CD4-positive, alpha-beta T cell (primary cell): ENCODE data around the gene TMEM19. TPM values are rescaled to one million over a fixed set of nuclear protein-coding genes. Genes with fewer than 3 reads are reported as not detected.
"Not testable (repeated sequence)": the region's sequence is repeated elsewhere in the genome, so short reads cannot be mapped to it uniquely, and the experiment has no call there.

Experiments
- ATAC-seq: fragments of 200-7000 bp; cut with Tn5 transposase; one replicate; pipeline ENCODE4 v1.10.0; 2022; ENCODE audit warnings: mild to moderate bottlenecking; ENCODE audit not compliant: poor library complexity
- CTCF ChIA-PET: fragments of 350-600 bp; sonication (Branson Sonifier 250); formaldehyde crosslinking; loops from one replicate; lab custom pipeline; 2021; ENCODE audit warnings: antibody characterized with exemption, inconsistent platforms; lab: Charles Lee
- POLR2A ChIA-PET: fragments of 350-600 bp; sonication (Branson Sonifier 250); formaldehyde crosslinking; loops from one replicate; lab custom pipeline; 2021; ENCODE audit warnings: antibody characterized with exemption, inconsistent platforms; lab: Charles Lee
- DNase-seq, 14 experiments: peaks; one replicate each; pipeline ENCODE4 v3.0.0-alpha.2; 2013 to 2020; ENCODE audit warnings: mixed read lengths in 2 of 14
- H3K27ac ChIP-seq, 2 donors: one replicate each; pipeline versions ENCODE4 v1.5.1 to v1.7.0; 2013; ENCODE audit warnings: low read length in 2 of 2, low read depth in 1 of 2, mild to moderate bottlenecking in 1 of 2
- H3K27me3 ChIP-seq, 2 experiments: 1 replicate in 1 of 2; 2 replicates in 1 of 2; pipeline versions ENCODE4 v1.6.1 to v1.7.0; 2013; ENCODE audit warnings: low read length in 2 of 2, control low read depth in 1 of 2, mild to moderate bottlenecking in 1 of 2, moderate library complexity in 1 of 2; ENCODE audit not compliant: insufficient read depth in 2 of 2, control insufficient read depth in 1 of 2
- H3K36me3 ChIP-seq: one replicate; pipeline ENCODE4 v1.6.1; 2013; ENCODE audit warnings: low read length, control low read depth; ENCODE audit not compliant: insufficient read depth
- H3K4me1 ChIP-seq: one replicate; pipeline ENCODE4 v1.6.1; 2013; ENCODE audit warnings: low read length, control low read depth; ENCODE audit not compliant: insufficient read depth
- H3K4me3 ChIP-seq: one replicate; pipeline ENCODE4 v1.5.1; 2013; ENCODE audit warnings: mild to moderate bottlenecking, low read length, moderate library complexity
- H3K9me3 ChIP-seq, 2 experiments: 1 replicate in 1 of 2; 2 replicates in 1 of 2; pipeline versions ENCODE4 v1.6.1 to v1.7.0; 2013; ENCODE audit warnings: low read length in 2 of 2, mild to moderate bottlenecking in 2 of 2, control low read depth in 1 of 2, moderate library complexity in 1 of 2; ENCODE audit not compliant: control insufficient read depth in 1 of 2, insufficient read depth in 1 of 2
- H3K27ac Mint-ChIP-seq: one replicate; pipeline ENCODE4 v1.8.0; 2020; ENCODE audit warnings: mixed read lengths
- H3K27me3 Mint-ChIP-seq: one replicate; pipeline ENCODE4 v1.8.0; 2021; ENCODE audit warnings: mixed read lengths
- H3K36me3 Mint-ChIP-seq: one replicate; pipeline ENCODE4 v1.8.0; 2021; ENCODE audit warnings: low read depth, mixed read lengths
- H3K4me1 Mint-ChIP-seq: one replicate; pipeline ENCODE4 v1.8.0; 2021; ENCODE audit warnings: low read depth, mixed read lengths
- H3K4me3 Mint-ChIP-seq: one replicate; pipeline ENCODE4 v1.8.0; 2020; ENCODE audit warnings: mild to moderate bottlenecking, mixed read lengths
- H3K9me3 Mint-ChIP-seq: one replicate; pipeline ENCODE4 v1.8.0; 2020; ENCODE audit warnings: mixed read lengths
- intact Hi-C, 2 experiments: fragments of 100-400 bp; cut with DNase I in 1 of 2; cut with micrococcal nuclease in 1 of 2; formaldehyde crosslinking; loops; one replicate each; pipeline versions ENCODE4 v1.15.1 to v1.9.0; 2023 to 2025; cut with DNase I, micrococcal nuclease
- total RNA-seq, 174 experiments: library from RNA in 2 of 174; stranded (reverse) in 2 of 174; gene quantifications; one replicate each; pipeline ENCODE4 v1.2.3 and lab custom pipeline; 2021 to 2026
- TF ChIP-seq, protein P1 (sequence below): fragments of 200-600 bp; IDR thresholded peaks from one replicate; pipeline ENCODE4 v1.8.0; 2022; ENCODE audit warnings: antibody characterized with exemption, mild to moderate bottlenecking

Gene TMEM19
- total RNA-seq, 2 experiments from 2014 or later = 8.9 to 11.6 TPM

DNA sequence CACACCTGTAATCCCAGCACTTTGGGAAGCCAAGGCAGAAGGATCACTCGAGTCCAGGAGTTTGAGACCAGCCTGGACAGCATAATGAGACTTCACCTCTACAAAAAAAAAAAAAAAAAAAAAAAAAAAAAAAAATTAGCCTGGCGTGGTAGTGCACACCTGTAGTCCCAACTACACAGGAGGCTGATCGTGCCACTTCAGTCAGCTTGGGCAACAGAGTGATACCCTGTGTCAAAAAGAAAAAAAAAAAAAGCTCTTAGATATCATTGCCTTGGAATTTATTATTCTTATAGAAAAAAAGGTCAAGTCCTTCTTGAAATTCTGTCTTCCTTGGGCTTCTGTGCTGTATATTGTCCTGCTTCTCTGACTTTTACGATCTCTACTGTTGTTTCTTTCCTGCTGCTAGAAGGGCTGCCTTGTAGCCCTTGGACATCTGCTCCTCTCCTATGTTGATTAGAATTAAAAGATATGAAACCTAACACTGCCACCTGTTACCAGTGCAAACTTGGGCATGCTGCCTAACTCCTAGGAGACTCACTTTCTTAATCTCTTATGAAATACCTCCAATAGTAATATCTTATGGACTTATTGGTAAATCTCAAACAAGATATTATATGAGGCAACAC, 5.7 kb downstream of the TMEM19 start:
- CTCF ChIA-PET = no interaction called here
- Mint-ChIP-seq H3K4me3 (no peak overlapping the region), H3K27me3 (no peaks in the 10 kb centered on the region), H3K27ac (no peak overlapping the region), H3K36me3 (peaks cover 22% of the 10 kb centered on the region), H3K9me3 (no peaks in the 10 kb centered on the region), H3K4me1 (peaks cover 40% of the 10 kb centered on the region)
- no peaks in the 10 kb centered on the region for H3K36me3 ChIP-seq
- TF ChIP-seq, protein P1, sequence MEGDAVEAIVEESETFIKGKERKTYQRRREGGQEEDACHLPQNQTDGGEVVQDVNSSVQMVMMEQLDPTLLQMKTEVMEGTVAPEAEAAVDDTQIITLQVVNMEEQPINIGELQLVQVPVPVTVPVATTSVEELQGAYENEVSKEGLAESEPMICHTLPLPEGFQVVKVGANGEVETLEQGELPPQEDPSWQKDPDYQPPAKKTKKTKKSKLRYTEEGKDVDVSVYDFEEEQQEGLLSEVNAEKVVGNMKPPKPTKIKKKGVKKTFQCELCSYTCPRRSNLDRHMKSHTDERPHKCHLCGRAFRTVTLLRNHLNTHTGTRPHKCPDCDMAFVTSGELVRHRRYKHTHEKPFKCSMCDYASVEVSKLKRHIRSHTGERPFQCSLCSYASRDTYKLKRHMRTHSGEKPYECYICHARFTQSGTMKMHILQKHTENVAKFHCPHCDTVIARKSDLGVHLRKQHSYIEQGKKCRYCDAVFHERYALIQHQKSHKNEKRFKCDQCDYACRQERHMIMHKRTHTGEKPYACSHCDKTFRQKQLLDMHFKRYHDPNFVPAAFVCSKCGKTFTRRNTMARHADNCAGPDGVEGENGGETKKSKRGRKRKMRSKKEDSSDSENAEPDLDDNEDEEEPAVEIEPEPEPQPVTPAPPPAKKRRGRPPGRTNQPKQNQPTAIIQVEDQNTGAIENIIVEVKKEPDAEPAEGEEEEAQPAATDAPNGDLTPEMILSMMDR = no peak
- ATAC-seq (no peak), DNase-seq (no peak)
- peaks cover 14% of the 10 kb centered on the region for H3K4me1 ChIP-seq
- H3K27me3 ChIP-seq = no peaks in the 10 kb centered on the region
- no peak overlapping the region for H3K4me3 ChIP-seq
- H3K27ac ChIP-seq = no peak overlapping the region
- no peaks in the 10 kb centered on the region for H3K9me3 ChIP-seq
- intact Hi-C loops = loop anchor here in 1 of 2 experiments (5.0 kb wide), 1 partner anchor 34 kb away; no protein-coding TSS in a partner anchor
- POLR2A ChIA-PET = no interaction called here

DNA sequence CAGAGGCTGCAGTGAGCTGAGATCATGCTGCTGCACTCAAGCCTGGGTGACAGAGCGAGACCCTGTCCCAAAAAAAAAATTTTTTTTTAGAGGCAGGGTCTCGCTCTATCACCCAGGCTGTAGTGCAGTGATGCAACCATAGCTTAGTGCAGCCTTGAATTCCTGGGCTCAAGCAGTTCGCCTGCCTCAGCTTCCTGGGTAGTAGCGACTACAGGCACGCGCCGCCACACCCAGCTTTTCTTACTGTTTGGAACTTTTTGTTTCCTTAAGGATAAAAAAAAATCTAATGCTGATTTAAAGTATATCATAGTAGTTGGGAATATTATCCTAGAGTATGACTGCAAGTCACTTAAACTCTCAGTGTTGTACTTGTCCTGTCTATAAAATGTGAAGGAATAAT, 7.2 kb downstream of the TMEM19 start:
- ATAC-seq = no peak
- Mint-ChIP-seq H3K27me3 (no peaks in the 10 kb centered on the region), H3K4me3 (no peak overlapping the region), H3K27ac (no peak overlapping the region), H3K9me3 (no peaks in the 10 kb centered on the region), H3K4me1 (peaks cover 32% of the 10 kb centered on the region), H3K36me3 (peaks cover 34% of the 10 kb centered on the region)
- H3K27me3 ChIP-seq = no peaks in the 10 kb centered on the region
- intact Hi-C loops = loop anchor here in 1 of 2 experiments (5.0 kb wide), 1 partner anchor 36 kb away; no protein-coding TSS in a partner anchor
- no peak for DNase-seq
- TF ChIP-seq, protein P1 = no peak
- no peak overlapping the region for H3K27ac ChIP-seq
- H3K4me1 ChIP-seq = peaks cover 4% of the 10 kb centered on the region
- peaks cover 9% of the 10 kb centered on the region for H3K36me3 ChIP-seq
- POLR2A ChIA-PET = no interaction called here
- H3K9me3 ChIP-seq = no peaks in the 10 kb centered on the region
- CTCF ChIA-PET = no interaction called here
- no peak overlapping the region for H3K4me3 ChIP-seq

DNA sequence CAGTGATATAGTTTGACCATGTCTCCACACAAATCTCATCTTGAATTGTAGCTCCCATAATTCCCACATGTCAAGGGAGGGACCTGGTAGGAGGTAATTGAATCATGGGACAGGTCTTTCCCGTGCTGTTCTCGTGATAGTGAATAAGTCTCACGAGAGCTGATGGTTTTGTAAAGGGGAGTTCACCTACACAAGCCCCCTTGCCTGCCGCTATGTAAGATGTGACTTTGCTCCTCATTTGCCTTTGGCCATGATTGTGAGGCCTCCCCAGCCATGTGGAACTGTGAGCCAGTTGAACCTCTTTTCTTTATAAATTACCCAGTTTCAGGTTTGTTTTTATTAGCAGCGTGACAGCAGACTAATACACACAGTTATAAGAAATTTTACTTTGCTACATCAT, 7.8 kb downstream of the TMEM19 start:
- peaks cover 13% of the 10 kb centered on the region for H3K36me3 ChIP-seq
- intact Hi-C loops = loop anchor here in 1 of 2 experiments (5.0 kb wide), 1 partner anchor 36 kb away; no protein-coding TSS in a partner anchor
- H3K9me3 ChIP-seq, DNase-seq, H3K27me3 Mint-ChIP-seq, CTCF ChIA-PET, H3K4me3 ChIP-seq, H3K9me3 Mint-ChIP-seq, H3K27ac ChIP-seq, ATAC-seq, H3K27me3 ChIP-seq, H3K4me3 Mint-ChIP-seq, POLR2A ChIA-PET, H3K4me1 ChIP-seq, H3K27ac Mint-ChIP-seq: not testable (repeated sequence)
- peaks cover 39% of the 10 kb centered on the region for H3K36me3 Mint-ChIP-seq
- H3K4me1 Mint-ChIP-seq = peaks cover 26% of the 10 kb centered on the region
